Skeletal muscle tissue (tissue), 4 donors: ENCODE data around the gene C19orf47. TPM values are rescaled to one million over a fixed set of nuclear protein-coding genes. Genes with fewer than 3 reads are reported as not detected.

Experiments used
- H3K27ac ChIP-seq: one replicate; pipeline ENCODE4 v1.7.0; 2013; ENCODE audit warnings: mild to moderate bottlenecking, low read depth, low read length, inconsistent platforms
- H3K27me3 ChIP-seq, 3 donors: one replicate each; pipeline ENCODE4 v1.7.0; 2013; ENCODE audit warnings: low read length in 3 of 3; ENCODE audit not compliant: control insufficient read depth in 3 of 3, insufficient read depth in 3 of 3
- H3K36me3 ChIP-seq, 3 donors: one replicate each; pipeline ENCODE4 v1.7.0; 2013; ENCODE audit warnings: low read length in 3 of 3; ENCODE audit not compliant: control insufficient read depth in 3 of 3, insufficient read depth in 3 of 3
- H3K4me1 ChIP-seq, 3 donors: one replicate each; pipeline ENCODE4 v1.7.0; 2013; ENCODE audit warnings: low read length in 3 of 3, mild to moderate bottlenecking in 3 of 3; ENCODE audit not compliant: control insufficient read depth in 3 of 3, insufficient read depth in 3 of 3
- H3K4me3 ChIP-seq, 3 donors: one replicate each; pipeline ENCODE4 v1.7.0; 2013; ENCODE audit warnings: low read length in 3 of 3
- H3K9ac ChIP-seq, 3 donors: one replicate each; pipeline ENCODE4 v1.7.0; 2013; ENCODE audit warnings: low read length in 3 of 3, mild to moderate bottlenecking in 3 of 3, moderate library complexity in 2 of 3, low read depth in 1 of 3
- H3K9me3 ChIP-seq, 3 donors: one replicate each; pipeline ENCODE4 v1.7.0; 2013; ENCODE audit warnings: low read length in 3 of 3; ENCODE audit not compliant: control insufficient read depth in 3 of 3
- total RNA-seq: library from RNA; depleted of rRNA; stranded (reverse); fragments of >200 nt; gene quantifications from one replicate; pipeline ENCODE4 v1.2.3, GENCODE V29; 2014
- donor health status: Osteomylitis.

C19orf47 gene
- total RNA-seq, 1 donor from 2014 or later: 35.0 TPM

DNA sequence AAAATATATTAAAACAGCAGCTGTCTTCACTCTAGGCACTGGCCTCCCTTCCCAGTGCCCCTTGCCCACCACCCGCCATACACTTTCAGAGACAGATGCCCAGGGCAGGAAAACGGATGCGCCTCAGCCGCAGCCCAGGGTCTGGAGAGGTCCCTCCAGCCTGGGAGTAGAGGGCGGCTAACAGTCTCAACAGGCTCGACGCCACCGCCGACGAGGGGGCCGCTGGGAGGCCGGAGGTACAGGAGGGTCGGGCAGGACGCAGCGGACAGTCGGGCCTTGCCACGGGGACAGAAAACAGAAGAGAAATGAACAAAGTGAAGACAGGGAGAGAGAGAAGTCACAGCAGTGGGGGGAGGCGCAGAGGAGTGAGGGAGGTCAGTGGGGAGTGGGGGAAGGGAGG is 27.1 kb downstream of the C19orf47 start:
- Histone ChIP-seq H3K27ac (no peak overlapping the region), H3K4me3 (no peak overlapping the region), H3K27me3 (no peaks in the 10 kb centered on the region), H3K36me3 (peaks cover 56 to 60% (median 58%) of the 10 kb centered on the region in 3 donors), H3K9me3 (no peaks in the 10 kb centered on the region), H3K9ac (no peak overlapping the region), H3K4me1 (peaks cover 0 to 2% (median 0%) of the 10 kb centered on the region in 3 donors)

- peaks cover 0 to 2% (median 0%) of the 10 kb centered on the region in 3 donors for H3K4me1 ChIP-seq
- no peak overlapping the region for H3K27ac ChIP-seq
- no peaks in the 10 kb centered on the region for H3K27me3 ChIP-seq
- H3K36me3 ChIP-seq: peaks cover 51 to 55% (median 53%) of the 10 kb centered on the region in 3 donors
- H3K9ac ChIP-seq: no peak overlapping the region
- H3K9me3 ChIP-seq: no peaks in the 10 kb centered on the region
- H3K4me3 ChIP-seq: no peak overlapping the region
Measured at GRCh38 chr19:40320558-40320935, 27.6 kb downstream of the C19orf47 start.

- H3K36me3 ChIP-seq: peaks cover 21 to 26% (median 25%) of the 10 kb centered on the region in 3 donors
Measured at GRCh38 chr19:40317338-40317737, 30.9 kb downstream of the C19orf47 start.

DNA sequence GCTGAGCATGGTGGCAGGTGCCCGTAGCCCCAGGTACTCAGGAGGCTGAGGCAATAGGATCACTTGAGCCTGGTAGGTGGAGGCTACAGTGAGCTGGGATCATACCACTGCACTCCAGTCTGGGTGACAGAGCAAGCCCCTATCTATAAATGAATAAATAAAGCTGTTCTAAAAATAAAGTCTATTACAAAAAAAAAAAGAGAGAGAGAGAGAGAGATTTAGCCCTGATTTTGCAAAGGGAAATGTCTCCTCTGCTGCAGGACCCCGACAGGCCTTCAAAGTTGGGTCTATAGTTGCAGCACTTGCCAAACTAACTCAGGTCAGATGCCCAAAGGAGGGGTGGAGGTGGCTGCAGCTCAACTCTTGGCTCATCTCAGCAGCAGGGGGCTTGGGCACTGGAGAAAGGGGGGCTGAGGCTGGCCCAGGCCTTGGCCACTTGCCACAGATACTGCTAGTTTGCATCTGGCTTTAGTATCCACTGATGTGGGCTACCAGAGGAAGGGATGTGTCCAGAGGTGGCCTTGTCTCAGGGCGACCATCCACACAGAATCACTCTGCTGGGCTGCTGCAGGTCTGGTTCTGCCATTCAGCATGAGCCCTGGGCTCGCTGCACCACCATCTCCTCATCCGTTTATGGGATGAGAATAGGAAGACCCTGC is 32.3 kb downstream of the C19orf47 start:
- Histone ChIP-seq H3K27ac (no peak overlapping the region), H3K9ac (no peak overlapping the region), H3K9me3 (no peaks in the 10 kb centered on the region), H3K4me1 (peaks cover 0 to 2% (median 0%) of the 10 kb centered on the region in 3 donors), H3K36me3 (peaks cover 8 to 12% (median 11%) of the 10 kb centered on the region in 3 donors), H3K27me3 (no peaks in the 10 kb centered on the region), H3K4me3 (no peak overlapping the region)

More at GRCh38 chr19:40317338-40317737, 30.9 kb downstream of the C19orf47 start:
- no peak overlapping the region for H3K27ac ChIP-seq
- no peak overlapping the region for H3K4me3 ChIP-seq
- no peak overlapping the region for H3K9ac ChIP-seq
- H3K27me3 ChIP-seq: no peaks in the 10 kb centered on the region
- peaks cover 0 to 2% (median 0%) of the 10 kb centered on the region in 3 donors for H3K4me1 ChIP-seq
- H3K9me3 ChIP-seq: no peaks in the 10 kb centered on the region

GRCh38 chr19:40314656-40315055 is 33.5 kb downstream of the C19orf47 start:
- no peaks in the 10 kb centered on the region for H3K27me3 ChIP-seq
- no peak overlapping the region for H3K9ac ChIP-seq
- no peak overlapping the region for H3K27ac ChIP-seq
- H3K4me1 ChIP-seq: peaks cover 0 to 2% (median 2%) of the 10 kb centered on the region in 3 donors
- no peaks in the 10 kb centered on the region for H3K9me3 ChIP-seq
- H3K36me3 ChIP-seq: no peaks in the 10 kb centered on the region
- no peak overlapping the region for H3K4me3 ChIP-seq

DNA sequence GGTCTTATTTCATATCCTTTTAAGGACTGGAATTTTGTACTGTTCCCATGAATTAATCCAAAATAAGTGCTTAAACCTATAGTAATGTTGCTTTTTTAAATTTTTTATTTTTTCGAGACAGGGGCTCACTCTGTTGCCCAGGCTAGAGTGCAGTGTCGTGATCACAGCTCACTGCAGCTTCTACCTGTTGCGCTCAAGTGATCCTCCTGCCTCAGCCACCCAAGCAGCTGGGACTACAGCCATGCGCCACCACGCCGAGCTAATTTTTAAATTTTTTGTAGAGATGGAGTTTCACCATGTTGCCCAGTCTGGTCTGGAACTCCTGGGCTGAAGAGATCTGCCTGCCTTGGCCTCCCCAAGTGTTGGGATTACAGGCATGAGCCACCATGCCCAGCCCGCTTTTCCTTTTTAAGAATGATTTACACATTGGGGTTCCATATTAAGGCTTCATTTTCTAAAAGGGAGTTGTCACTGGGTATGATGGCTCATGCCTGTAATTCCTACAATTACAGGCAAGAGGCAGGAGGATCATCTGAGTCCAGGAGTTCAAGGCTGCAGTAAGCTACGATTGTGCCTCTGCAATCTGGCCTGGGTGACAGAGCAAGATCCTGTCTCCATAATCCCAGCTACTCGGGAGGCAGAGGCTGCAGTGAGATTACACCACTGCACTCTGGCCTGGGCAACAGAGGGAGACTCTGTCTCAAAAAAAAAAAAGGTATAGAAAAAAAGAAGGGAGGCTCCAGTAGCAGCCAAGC is 34.8 kb downstream of the C19orf47 start:
- no peak overlapping the region for H3K4me3 ChIP-seq
- H3K36me3 ChIP-seq: no peaks in the 10 kb centered on the region
- H3K9ac ChIP-seq: no peak overlapping the region
- H3K4me1 ChIP-seq: peaks cover 0 to 3% (median 2%) of the 10 kb centered on the region in 3 donors
- H3K27ac ChIP-seq: no peak overlapping the region
- H3K9me3 ChIP-seq: no peaks in the 10 kb centered on the region
- no peaks in the 10 kb centered on the region for H3K27me3 ChIP-seq

DNA sequence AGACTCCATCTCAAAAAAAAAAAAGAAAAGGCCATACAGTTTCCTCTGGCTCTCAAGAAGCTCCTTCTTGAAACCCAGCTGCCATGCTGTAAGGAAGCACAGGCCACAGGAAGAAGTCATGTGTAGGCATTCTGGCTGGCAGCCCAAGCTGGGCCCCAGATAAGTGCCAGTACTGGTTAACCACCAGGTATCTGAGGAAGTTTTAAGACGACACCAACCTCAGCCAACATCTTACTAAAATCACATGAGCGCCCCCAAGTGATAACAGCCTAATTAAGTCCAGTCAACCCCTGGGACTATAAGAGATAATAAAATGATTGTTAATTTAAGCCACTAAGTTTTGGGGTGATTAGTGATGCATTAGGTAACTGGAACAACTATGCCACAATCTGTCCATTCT is 35.7 kb downstream of the C19orf47 start:
- Histone ChIP-seq H3K27ac (no peak overlapping the region), H3K9ac (no peak overlapping the region), H3K9me3 (no peaks in the 10 kb centered on the region), H3K4me1 (peaks cover 0 to 3% (median 2%) of the 10 kb centered on the region in 3 donors), H3K27me3 (no peaks in the 10 kb centered on the region), H3K36me3 (no peaks in the 10 kb centered on the region), H3K4me3 (no peak overlapping the region)

GRCh38 chr19:40309666-40310065 is 38.5 kb downstream of the C19orf47 start:
- Histone ChIP-seq H3K4me1 (peaks cover 0 to 3% (median 0%) of the 10 kb centered on the region in 3 donors), H3K27ac (no peak overlapping the region), H3K36me3 (no peaks in the 10 kb centered on the region), H3K9ac (no peak overlapping the region), H3K4me3 (no peak overlapping the region), H3K9me3 (no peaks in the 10 kb centered on the region), H3K27me3 (no peaks in the 10 kb centered on the region)

GRCh38 chr19:40305403-40305802 is 42.8 kb downstream of the C19orf47 start:
- no peaks in the 10 kb centered on the region for H3K36me3 ChIP-seq
- H3K27ac ChIP-seq: no peak overlapping the region
- H3K4me3 ChIP-seq: no peak overlapping the region
- H3K4me1 ChIP-seq: peaks cover 0 to 3% (median 0%) of the 10 kb centered on the region in 3 donors
- H3K9ac ChIP-seq: no peak overlapping the region
- no peaks in the 10 kb centered on the region for H3K9me3 ChIP-seq
- H3K27me3 ChIP-seq: no peaks in the 10 kb centered on the region

- no peak overlapping the region for H3K4me3 ChIP-seq
- H3K36me3 ChIP-seq: no peaks in the 10 kb centered on the region
- no peaks in the 10 kb centered on the region for H3K27me3 ChIP-seq
- no peak overlapping the region for H3K9ac ChIP-seq
- H3K27ac ChIP-seq: no peak overlapping the region
- H3K4me1 ChIP-seq: no peaks in the 10 kb centered on the region
- no peaks in the 10 kb centered on the region for H3K9me3 ChIP-seq
Measured at GRCh38 chr19:40304306-40304705, 43.9 kb downstream of the C19orf47 start.
